ENCODE data around the gene KIAA1549.

KIAA1549 gene

GRCh38 chr7:138935465-138936011 is 45.7 kb downstream of the KIAA1549 start:
- TF ChIP-seq CTCF (IDR thresholded peaks at IDR 0.05; ENCODE audit: insufficient read depth, low read depth, low read length, missing control alignments) = no peak
- peak; percentile 87 for DNase-seq (ENCODE audit: low read depth)
- H3K4me3 ChIP-seq (ENCODE audit: low read length) = no peak overlapping the region

- no peak for TF ChIP-seq CTCF (IDR thresholded peaks at IDR 0.05; ENCODE audit: insufficient read depth, low read depth, low read length, missing control alignments)
- no peak overlapping the region for H3K4me3 ChIP-seq (ENCODE audit: low read length)
- peak; percentile 36 for DNase-seq (ENCODE audit: low read depth)
These were observed 46.3 kb downstream of the KIAA1549 start for GRCh38 chr7:138934861-138935260.

DNA sequence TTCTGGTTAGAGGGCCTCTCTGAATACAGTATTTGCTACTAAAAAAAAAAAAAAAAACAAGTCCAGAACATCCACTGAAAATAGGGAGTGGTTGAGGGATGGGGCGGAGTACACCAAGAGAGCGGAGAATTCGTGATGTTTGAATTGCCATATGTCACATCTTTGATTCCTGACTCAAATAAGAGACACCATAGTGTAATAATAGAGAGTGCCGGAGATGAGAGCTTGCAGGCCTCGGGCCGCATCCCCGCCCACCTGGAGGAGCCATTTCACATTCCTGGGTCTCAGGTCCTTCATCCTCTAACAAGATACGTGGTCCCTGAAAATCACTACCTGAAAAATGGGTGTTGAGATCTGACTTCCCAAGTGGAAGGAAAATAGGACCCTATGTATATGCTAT is 46.8 kb downstream of the KIAA1549 start:
- H3K4me3 ChIP-seq (ENCODE audit: low read length) = no peak overlapping the region
- no peak for TF ChIP-seq CTCF (IDR thresholded peaks at IDR 0.05; ENCODE audit: insufficient read depth, low read depth, low read length, missing control alignments)
- no peak for DNase-seq (ENCODE audit: low read depth)

DNA sequence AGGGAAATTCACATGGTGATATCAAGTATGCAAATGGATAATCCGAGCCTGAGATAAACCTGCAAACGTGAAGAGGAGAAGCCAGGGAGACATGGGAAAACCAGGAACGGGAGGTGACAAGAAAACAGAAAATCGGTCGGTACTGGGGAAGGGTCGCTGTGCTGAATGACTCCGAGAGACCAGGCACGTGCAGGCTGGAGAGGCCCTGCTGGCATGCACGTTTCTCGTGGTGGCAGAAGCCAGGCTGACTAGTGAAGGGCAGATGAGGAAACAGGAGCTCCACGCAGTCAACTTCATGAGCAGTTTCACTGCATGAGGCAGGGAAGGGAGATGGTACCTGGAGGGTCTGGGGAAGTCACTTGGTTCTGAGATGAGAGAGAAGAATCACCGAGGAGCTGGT is 48.3 kb downstream of the KIAA1549 start:
- DNase-seq (ENCODE audit: low read depth) = no peak
- H3K4me3 ChIP-seq (ENCODE audit: low read length) = no peak overlapping the region
- no peak for TF ChIP-seq CTCF (IDR thresholded peaks at IDR 0.05; ENCODE audit: insufficient read depth, low read depth, low read length, missing control alignments)

DNA sequence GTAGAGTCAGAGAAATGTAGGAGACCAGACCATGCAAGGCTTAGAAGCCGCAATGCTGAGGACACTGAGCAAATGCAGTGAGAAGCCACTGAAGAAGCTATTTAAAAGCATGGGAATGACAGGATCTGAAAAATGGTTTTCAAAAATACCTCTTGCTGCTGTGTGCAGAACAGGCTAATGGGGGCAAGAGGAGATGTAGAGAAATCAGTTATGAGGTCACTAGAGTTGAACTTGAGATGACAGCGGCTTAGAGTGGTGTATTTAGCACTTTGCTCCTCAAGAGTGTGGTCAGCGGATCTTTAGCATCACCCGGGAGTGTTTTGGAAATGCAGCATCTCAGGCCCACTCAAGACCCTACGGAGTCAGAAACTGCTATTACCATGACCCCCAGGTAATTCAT is 48.8 kb downstream of the KIAA1549 start:
- no peak overlapping the region for H3K4me3 ChIP-seq (ENCODE audit: low read length)
- no peak for TF ChIP-seq CTCF (IDR thresholded peaks at IDR 0.05; ENCODE audit: insufficient read depth, low read depth, low read length, missing control alignments)
- DNase-seq (ENCODE audit: low read depth) = no peak

DNA sequence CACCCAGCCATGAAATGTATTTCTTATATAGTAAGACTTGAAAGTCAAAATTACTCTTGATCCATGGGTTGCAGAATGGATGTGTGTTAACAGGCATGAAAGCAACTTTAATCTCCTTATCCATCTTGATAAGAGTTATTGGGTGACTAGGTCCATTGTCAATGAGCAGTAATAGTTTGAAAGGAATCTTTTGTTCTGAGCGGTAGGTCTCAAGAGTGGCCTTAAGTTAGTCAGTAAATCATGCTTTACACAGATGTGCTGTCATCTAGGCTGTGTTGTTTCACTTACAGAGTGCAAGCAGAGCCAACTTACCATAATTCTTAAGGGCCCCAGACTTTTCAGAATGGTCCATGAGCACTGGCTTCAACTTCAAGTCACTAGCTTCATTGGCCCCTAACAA is 51.2 kb downstream of the KIAA1549 start:
- DNase-seq (ENCODE audit: low read depth) = no peak
- no peak overlapping the region for H3K4me3 ChIP-seq (ENCODE audit: low read length)
- no peak for TF ChIP-seq CTCF (IDR thresholded peaks at IDR 0.05; ENCODE audit: insufficient read depth, low read depth, low read length, missing control alignments)

- TF ChIP-seq CTCF (IDR thresholded peaks at IDR 0.05; ENCODE audit: insufficient read depth, low read depth, low read length, missing control alignments) = no peak
- no peak overlapping the region for H3K4me3 ChIP-seq (ENCODE audit: low read length)
- DNase-seq (ENCODE audit: low read depth) = no peak
These were observed 55.0 kb downstream of the KIAA1549 start for GRCh38 chr7:138926241-138926612.
